ENCODE data around the gene TMEM250.

DNA sequence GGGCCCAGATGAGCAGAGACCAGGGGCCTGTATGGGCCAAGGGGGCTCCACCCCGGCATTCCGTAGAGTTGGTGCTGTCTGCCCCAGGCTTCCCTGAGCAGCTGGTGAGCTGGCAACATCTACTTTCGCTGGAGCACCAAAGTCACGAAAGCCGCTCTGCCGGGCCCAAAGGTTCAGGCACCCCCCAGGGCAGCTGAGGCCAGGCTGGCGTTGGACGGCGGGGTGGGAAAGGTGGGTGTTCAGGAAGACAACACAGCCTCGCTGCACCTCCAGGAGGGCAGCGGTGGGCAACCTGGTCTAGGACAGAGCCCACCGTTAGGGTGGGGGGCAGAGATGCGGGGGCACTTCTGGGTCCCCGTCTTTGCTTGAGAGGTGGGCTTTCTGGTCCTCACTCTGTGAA, 30.1 kb upstream of the TMEM250 start:
- TF ChIP-seq, protein P1, sequence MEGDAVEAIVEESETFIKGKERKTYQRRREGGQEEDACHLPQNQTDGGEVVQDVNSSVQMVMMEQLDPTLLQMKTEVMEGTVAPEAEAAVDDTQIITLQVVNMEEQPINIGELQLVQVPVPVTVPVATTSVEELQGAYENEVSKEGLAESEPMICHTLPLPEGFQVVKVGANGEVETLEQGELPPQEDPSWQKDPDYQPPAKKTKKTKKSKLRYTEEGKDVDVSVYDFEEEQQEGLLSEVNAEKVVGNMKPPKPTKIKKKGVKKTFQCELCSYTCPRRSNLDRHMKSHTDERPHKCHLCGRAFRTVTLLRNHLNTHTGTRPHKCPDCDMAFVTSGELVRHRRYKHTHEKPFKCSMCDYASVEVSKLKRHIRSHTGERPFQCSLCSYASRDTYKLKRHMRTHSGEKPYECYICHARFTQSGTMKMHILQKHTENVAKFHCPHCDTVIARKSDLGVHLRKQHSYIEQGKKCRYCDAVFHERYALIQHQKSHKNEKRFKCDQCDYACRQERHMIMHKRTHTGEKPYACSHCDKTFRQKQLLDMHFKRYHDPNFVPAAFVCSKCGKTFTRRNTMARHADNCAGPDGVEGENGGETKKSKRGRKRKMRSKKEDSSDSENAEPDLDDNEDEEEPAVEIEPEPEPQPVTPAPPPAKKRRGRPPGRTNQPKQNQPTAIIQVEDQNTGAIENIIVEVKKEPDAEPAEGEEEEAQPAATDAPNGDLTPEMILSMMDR (IDR thresholded peaks at IDR 0.05), result no peak
- TF ChIP-seq POLR2A (IDR thresholded peaks at IDR 0.05), result no peak
